Measurements from ENCODE around the gene GRIN2A.

GRIN2A gene

DNA sequence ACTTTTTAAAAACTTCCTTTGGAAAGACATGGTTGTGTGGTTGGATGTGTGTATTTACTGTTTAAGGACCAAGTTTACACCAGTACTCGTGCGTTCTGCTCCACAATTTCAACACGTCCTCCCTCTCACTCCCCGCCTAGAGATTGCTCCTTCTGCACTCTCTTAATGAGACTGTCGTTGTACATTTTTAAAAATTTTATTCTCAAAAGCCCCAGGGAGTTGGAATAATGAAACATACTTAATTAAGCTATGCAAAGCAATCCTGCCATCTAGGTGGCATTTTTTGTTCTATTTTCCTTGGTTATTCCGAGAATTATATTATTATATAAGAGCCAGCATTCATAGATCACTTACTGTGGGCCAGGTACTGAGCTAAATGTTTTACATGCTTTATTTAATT is 264.5 kb downstream of the GRIN2A start:
- no peak overlapping the region for H3K27ac ChIP-seq
- TF ChIP-seq, protein P1, sequence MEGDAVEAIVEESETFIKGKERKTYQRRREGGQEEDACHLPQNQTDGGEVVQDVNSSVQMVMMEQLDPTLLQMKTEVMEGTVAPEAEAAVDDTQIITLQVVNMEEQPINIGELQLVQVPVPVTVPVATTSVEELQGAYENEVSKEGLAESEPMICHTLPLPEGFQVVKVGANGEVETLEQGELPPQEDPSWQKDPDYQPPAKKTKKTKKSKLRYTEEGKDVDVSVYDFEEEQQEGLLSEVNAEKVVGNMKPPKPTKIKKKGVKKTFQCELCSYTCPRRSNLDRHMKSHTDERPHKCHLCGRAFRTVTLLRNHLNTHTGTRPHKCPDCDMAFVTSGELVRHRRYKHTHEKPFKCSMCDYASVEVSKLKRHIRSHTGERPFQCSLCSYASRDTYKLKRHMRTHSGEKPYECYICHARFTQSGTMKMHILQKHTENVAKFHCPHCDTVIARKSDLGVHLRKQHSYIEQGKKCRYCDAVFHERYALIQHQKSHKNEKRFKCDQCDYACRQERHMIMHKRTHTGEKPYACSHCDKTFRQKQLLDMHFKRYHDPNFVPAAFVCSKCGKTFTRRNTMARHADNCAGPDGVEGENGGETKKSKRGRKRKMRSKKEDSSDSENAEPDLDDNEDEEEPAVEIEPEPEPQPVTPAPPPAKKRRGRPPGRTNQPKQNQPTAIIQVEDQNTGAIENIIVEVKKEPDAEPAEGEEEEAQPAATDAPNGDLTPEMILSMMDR (IDR thresholded peaks at IDR 0.05): no peak
- no peak for TF ChIP-seq ZFX (IDR thresholded peaks at IDR 0.05; ENCODE audit: borderline replicate concordance)

DNA sequence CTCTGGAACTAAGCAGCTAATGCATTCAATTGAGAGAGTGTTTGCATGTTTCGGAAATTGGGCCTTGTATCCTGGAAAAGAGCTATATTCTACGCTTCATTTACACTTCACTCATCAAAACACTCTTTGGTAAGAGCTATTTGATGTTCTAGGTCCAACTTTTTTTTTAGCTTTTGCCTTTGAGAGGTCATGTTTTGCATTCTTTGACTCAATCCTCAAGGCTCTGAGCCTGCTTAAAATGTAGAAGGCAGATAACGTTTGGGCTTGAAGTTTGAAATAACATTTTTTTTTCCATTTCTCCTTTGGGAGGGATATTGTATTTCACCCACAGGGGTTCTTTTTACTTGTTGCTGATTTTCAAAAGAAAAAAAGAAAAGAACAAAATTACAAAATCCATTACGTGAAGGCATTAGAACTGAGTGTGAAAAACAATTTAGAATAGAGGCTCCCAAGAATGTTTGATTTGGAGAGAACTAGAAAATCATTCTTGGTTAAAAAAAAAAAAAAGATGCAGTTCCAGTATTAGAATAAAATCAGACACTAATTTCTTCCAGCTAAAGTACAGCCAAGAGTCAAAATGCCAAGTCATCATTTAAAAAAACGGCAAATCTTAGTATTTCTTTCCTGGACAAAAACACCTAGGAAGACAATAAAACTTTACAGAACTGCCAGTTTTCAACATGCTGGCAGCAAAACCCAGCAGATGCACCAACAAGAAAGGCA is 268.5 kb downstream of the GRIN2A start:
- TF ChIP-seq ZFX (IDR thresholded peaks at IDR 0.05; ENCODE audit: borderline replicate concordance): no peak
- TF ChIP-seq, protein P1 (IDR thresholded peaks at IDR 0.05): no peak

DNA sequence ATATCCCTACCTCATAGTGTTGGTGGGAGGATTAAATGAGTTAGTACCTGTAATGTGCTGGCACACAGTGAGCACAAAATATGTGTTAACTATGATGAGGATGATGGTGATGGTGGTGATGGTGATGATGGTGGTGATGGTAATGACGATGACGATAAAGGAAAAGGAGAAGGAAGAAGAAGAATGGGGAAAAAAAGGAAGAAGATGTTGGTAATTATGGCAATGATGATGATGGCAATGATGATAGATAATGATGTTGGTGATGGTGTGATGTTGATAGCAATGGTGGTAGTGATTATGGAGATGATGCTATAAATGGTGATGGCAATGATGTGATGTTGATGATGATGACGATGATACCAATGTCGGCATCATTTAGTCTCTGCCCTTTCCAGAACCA is 270.2 kb downstream of the GRIN2A start:
- no peak overlapping the region for H3K27ac ChIP-seq
- TF ChIP-seq, protein P1 (IDR thresholded peaks at IDR 0.05): no peak
- TF ChIP-seq ZFX (IDR thresholded peaks at IDR 0.05; ENCODE audit: borderline replicate concordance): no peak

More for the DNA sequence above, 268.5 kb downstream of the GRIN2A start:
- no peak overlapping the region for H3K27ac ChIP-seq

DNA sequence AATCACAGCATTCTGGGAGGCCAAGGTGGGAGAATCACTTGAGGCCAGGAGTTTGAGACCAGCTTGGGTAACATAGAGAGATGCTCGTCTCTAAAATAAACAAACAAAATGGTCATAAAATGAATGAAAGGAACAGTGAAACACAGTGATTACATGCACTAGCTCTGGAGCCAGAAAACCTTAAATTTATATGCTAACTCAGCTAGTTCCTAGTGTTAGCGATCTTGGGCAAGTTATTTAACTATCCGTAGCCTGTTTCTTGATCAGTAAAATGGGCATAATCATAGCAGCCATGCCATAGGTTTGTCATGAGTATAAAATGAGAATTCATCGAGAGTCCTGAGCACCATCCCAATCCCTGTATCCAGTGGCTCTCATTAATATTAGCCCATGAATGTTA is 271.0 kb downstream of the GRIN2A start:
- H3K27ac ChIP-seq: no peak overlapping the region
- no peak for TF ChIP-seq ZFX (IDR thresholded peaks at IDR 0.05; ENCODE audit: borderline replicate concordance)
- TF ChIP-seq, protein P1 (IDR thresholded peaks at IDR 0.05): no peak

DNA sequence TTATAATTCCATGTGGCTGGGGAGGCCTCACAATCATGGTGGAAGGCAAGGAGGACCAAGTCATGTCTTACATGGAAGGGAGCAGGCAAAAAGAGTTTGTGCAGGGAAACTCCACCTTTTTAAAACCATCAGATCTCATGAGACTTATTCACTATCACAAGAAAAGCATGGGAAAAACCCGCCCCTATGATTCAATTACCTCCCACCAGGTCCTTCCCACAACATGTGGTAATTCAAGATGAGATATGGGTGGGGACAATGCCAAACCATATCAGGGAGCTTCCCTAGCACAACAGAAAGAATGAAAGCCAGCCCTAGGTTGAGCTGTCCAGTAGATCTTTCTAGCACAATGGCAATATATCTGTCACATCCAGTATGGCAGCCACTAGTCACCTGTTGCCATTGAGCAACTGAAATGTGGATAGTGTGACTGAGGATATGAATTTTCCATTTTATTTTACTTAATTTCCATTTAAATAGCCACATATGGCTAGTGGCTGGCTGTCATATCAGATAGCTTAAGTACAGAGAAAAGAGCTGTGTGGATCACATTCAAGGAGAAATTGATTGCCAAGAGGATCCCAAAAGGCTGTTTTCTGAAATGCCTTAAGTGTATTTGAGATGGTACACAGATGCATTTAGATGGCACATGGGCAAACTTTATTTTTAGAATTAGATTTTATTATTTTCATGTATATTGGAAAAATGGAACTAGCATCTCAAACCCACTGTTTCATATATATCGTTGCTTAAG is 273.0 kb downstream of the GRIN2A start:
- no peak for TF ChIP-seq ZFX (IDR thresholded peaks at IDR 0.05; ENCODE audit: borderline replicate concordance)
- TF ChIP-seq, protein P1 (IDR thresholded peaks at IDR 0.05): no peak
- H3K27ac ChIP-seq: no peak overlapping the region

DNA sequence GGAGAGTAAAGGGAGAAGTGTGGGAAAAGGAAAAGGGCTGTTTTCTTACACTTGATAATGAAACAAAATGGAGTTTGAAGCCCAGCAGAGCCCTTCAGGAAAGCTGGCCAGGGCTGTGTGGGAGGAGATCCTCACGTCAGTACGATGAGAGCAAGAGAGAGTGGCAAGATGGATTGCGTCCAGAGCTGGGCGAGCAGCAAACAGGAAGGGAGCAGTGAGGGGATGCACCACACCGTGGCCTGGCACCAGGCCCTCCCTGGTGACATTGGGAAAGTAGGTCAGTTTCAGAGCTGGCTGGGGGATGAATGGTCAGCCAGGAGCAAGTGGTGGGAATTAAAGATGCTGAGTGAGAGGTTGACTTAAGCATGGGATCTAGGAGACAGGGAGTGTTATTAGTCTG is 273.6 kb downstream of the GRIN2A start:
- no peak for TF ChIP-seq ZFX (IDR thresholded peaks at IDR 0.05; ENCODE audit: borderline replicate concordance)
- TF ChIP-seq, protein P1 (IDR thresholded peaks at IDR 0.05): no peak
- H3K27ac ChIP-seq: no peak overlapping the region

DNA sequence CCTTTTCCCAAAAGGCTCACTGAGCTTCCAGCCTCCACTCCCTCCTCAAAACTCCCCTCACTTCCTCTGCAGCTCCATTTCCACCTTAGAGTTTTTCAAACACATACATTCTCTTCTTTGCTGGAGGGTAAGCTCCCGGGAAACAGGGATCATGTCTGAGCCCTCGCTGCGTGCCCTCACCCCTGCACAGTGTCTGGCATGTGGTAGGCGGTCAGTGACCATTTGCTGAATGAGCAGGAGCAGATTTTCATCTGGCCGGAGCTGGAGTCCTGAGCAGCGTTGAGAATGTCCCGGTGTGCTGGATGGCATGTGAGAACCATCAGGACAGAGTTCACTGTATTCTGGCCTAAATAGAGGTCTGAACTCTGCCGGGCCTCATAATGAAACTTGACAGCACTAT is 274.5 kb downstream of the GRIN2A start:
- H3K27ac ChIP-seq: no peak overlapping the region
- no peak for TF ChIP-seq ZFX (IDR thresholded peaks at IDR 0.05; ENCODE audit: borderline replicate concordance)
- TF ChIP-seq, protein P1 (IDR thresholded peaks at IDR 0.05): no peak
